Osteoblast (primary cell): ENCODE results near the gene TADA2B. TPM values are rescaled to one million over a fixed set of nuclear protein-coding genes. Genes with fewer than 3 reads are reported as not detected.
A peak's percentile ranks its signal among the peaks of the same experiment; 100 is the strongest.

Source experiments
- DNase-seq: peaks from one replicate; pipeline ENCODE4 v3.0.0; 2011; ENCODE audit warnings: low spot score, mixed read lengths; ENCODE audit not compliant: insufficient read length; ENCODE audit errors: missing footprints
- H2AFZ ChIP-seq: 2 replicates; pipeline ENCODE4 v1.6.0; 2011; ENCODE audit warnings: mild to moderate bottlenecking, low read length
- H3K27ac ChIP-seq: 2 replicates; pipeline ENCODE4 v1.5.1; 2011; ENCODE audit warnings: mild to moderate bottlenecking, low read depth, low read length, moderate library complexity
- H3K27me3 ChIP-seq: 2 replicates; pipeline ENCODE4 v1.6.0; 2012; ENCODE audit warnings: mild to moderate bottlenecking, control low read depth, inconsistent platforms, low read length, moderate library complexity; ENCODE audit not compliant: insufficient read depth
- H3K36me3 ChIP-seq: 2 replicates; pipeline ENCODE4 v1.5.1; 2011; ENCODE audit warnings: mild to moderate bottlenecking, low read length, control low read depth, moderate library complexity; ENCODE audit not compliant: insufficient read depth
- H3K4me1 ChIP-seq: 2 replicates; pipeline ENCODE4 v1.5.1; 2011; ENCODE audit warnings: mild to moderate bottlenecking, low read length, control low read depth, moderate library complexity; ENCODE audit not compliant: insufficient read depth
- H3K4me2 ChIP-seq: 2 replicates; pipeline ENCODE4 v1.6.0; 2011; ENCODE audit warnings: mild to moderate bottlenecking, low read length; ENCODE audit not compliant: insufficient read depth
- H3K4me3 ChIP-seq: fragments of 200-600 bp; sonication (generic); 3 replicates; pipeline ENCODE4 v1.5.1; 2012; ENCODE audit warnings: mild to moderate bottlenecking, low read length, inconsistent platforms; ENCODE audit not compliant: insufficient read depth
- H3K79me2 ChIP-seq: 2 replicates; pipeline ENCODE4 v1.6.0; 2012; ENCODE audit warnings: mild to moderate bottlenecking, low read length, control low read depth, inconsistent platforms; ENCODE audit not compliant: insufficient read depth
- H3K9me3 ChIP-seq: 2 replicates; pipeline ENCODE4 v1.5.1; 2011; ENCODE audit warnings: low read depth, low read length, control low read depth
- H4K20me1 ChIP-seq: 2 replicates; pipeline ENCODE4 v1.6.0; 2012; ENCODE audit warnings: mild to moderate bottlenecking, low read length, control low read depth; ENCODE audit not compliant: insufficient read depth
- total RNA-seq: library from RNA; depleted of rRNA; stranded (reverse); fragments of >200 nt; gene quantifications from 2 replicates; pipeline ENCODE4 v1.2.3, GENCODE V29; 2012
- TF ChIP-seq, protein P1 (sequence below): IDR thresholded peaks from 2 replicates; pipeline ENCODE4 v1.5.1; 2011; ENCODE audit warnings: mild to moderate bottlenecking, low read depth, low read length, moderate library complexity; ENCODE audit errors: extremely low read depth

TADA2B gene
- total RNA-seq, 1 donor = 13.0 TPM

DNA sequence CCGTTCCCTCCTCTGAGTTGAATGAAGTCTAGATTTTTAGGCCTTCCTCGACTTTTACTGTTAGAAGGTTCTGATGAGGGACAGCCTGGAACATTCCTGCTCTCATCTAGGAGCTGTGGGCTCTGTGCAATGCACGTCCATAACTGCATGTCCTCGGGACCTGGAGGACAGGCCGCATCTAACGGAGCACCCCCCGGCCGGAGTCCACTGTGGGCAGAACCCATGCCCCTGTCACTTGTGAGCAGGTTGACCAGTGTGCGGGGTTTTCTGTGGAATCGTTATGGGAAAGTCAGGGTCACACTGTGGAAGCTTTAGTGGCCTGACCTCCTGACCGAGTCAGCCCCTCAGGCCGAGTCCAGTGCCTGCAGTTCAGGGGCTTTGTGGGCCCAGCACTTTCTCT is 19.3 kb upstream of the TADA2B start:
- no peak overlapping the region for H3K4me2 ChIP-seq
- H3K4me1 ChIP-seq = peaks cover 11% of the 10 kb centered on the region
- no peak overlapping the region for H3K4me3 ChIP-seq
- H2AFZ ChIP-seq = no peak overlapping the region
- H3K79me2 ChIP-seq = no peaks in the 10 kb centered on the region
- DNase-seq = peak; percentile 32
- no peak overlapping the region for H3K27ac ChIP-seq
- no peaks in the 10 kb centered on the region for H4K20me1 ChIP-seq
- H3K27me3 ChIP-seq = no peaks in the 10 kb centered on the region
- peaks cover 7% of the 10 kb centered on the region for H3K36me3 ChIP-seq
- TF ChIP-seq, protein P1, sequence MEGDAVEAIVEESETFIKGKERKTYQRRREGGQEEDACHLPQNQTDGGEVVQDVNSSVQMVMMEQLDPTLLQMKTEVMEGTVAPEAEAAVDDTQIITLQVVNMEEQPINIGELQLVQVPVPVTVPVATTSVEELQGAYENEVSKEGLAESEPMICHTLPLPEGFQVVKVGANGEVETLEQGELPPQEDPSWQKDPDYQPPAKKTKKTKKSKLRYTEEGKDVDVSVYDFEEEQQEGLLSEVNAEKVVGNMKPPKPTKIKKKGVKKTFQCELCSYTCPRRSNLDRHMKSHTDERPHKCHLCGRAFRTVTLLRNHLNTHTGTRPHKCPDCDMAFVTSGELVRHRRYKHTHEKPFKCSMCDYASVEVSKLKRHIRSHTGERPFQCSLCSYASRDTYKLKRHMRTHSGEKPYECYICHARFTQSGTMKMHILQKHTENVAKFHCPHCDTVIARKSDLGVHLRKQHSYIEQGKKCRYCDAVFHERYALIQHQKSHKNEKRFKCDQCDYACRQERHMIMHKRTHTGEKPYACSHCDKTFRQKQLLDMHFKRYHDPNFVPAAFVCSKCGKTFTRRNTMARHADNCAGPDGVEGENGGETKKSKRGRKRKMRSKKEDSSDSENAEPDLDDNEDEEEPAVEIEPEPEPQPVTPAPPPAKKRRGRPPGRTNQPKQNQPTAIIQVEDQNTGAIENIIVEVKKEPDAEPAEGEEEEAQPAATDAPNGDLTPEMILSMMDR = no peak
- H3K9me3 ChIP-seq = no peaks in the 10 kb centered on the region

DNA sequence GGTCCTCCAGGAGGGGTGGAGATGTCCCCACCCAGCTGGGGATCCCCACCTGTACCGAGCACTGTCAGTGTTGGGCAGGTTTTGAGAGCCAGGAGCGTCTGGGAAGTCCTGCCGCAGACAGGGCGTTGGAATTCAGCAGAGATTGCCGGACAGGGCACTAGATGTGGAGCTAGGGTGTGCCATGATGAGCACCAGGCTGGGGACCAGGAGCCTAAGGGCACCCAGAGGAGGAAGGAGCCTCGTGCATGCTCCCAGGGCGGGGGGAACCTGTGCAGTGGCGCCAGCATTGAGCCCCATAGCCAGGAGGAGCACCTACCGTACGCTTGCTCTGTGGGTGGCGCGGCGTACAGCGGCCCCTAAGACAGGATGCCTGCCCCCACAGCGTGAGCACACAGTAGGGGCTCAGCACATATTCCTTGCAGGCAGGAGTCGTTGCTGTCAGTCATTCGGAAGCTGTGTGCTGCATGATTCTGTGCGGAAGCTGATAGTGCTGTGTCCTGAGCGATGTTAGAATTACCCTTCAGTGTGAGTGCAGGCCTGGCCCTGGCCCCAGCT is 18.8 kb upstream of the TADA2B start:
- no peaks in the 10 kb centered on the region for H3K9me3 ChIP-seq
- no peak overlapping the region for H3K4me3 ChIP-seq
- no peaks in the 10 kb centered on the region for H4K20me1 ChIP-seq
- TF ChIP-seq, protein P1 = no peak
- H3K79me2 ChIP-seq = no peaks in the 10 kb centered on the region
- DNase-seq = peak; percentile 68
- peaks cover 11% of the 10 kb centered on the region for H3K4me1 ChIP-seq
- no peak overlapping the region for H3K27ac ChIP-seq
- H3K4me2 ChIP-seq = no peak overlapping the region
- H2AFZ ChIP-seq = no peak overlapping the region
- peaks cover 7% of the 10 kb centered on the region for H3K36me3 ChIP-seq
- no peaks in the 10 kb centered on the region for H3K27me3 ChIP-seq

DNA sequence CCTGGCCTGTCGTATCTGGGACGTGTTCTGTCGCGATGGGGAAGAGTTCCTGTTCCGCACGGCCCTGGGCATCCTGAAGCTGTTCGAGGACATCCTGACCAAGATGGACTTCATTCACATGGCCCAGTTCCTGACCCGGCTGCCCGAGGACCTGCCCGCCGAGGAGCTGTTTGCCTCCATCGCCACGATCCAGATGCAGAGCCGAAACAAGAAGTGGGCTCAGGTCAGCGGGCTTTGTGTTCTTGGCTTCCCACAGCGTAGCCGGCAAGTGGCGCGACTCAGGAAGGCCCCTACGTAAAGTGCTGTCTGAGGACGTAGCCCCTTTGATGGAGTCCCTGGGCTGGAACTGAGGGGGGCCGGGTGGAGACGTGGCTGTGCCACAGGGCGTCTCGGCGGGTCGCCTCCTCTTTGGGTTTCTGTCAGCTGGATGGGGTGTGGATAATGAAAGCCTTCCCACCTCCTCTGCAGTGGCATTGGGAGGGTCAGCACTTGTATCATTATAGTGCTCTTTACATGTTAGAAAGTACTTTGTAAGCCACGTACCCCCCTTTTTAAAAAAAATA is 18.1 kb upstream of the TADA2B start:
- H3K9me3 ChIP-seq = no peaks in the 10 kb centered on the region
- H3K27me3 ChIP-seq = no peaks in the 10 kb centered on the region
- peaks cover 11% of the 10 kb centered on the region for H3K4me1 ChIP-seq
- TF ChIP-seq, protein P1 = no peak
- H3K79me2 ChIP-seq = no peaks in the 10 kb centered on the region
- no peak overlapping the region for H3K4me2 ChIP-seq
- H3K27ac ChIP-seq = no peak overlapping the region
- H4K20me1 ChIP-seq = no peaks in the 10 kb centered on the region
- no peak overlapping the region for H3K4me3 ChIP-seq
- H2AFZ ChIP-seq = no peak overlapping the region
- peaks cover 9% of the 10 kb centered on the region for H3K36me3 ChIP-seq
- DNase-seq = peak; percentile 13

DNA sequence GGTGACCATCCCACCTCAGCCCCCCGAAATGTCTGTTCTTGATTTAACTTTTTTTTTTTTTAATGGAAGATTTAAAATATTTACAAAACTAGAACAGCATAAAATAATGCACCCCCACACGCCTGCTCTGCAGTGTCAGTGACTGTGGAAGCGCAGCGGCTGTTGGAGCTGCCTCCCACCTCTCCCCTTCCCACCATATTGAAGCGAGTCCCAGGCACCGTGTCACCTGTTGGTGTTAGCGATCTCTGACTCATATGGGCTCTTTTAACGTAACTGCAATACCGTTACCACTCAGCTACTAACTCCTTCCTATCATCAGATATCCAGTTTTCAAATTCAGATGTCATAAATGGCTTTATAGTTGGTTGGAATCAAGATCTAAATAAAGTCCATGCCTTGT is 17.1 kb upstream of the TADA2B start:
- H4K20me1 ChIP-seq = no peaks in the 10 kb centered on the region
- TF ChIP-seq, protein P1 = no peak

More for the DNA sequence above, 17.1 kb upstream of the TADA2B start:
- H3K4me3 ChIP-seq = no peak overlapping the region
- no peak overlapping the region for H2AFZ ChIP-seq
- peaks cover 11% of the 10 kb centered on the region for H3K4me1 ChIP-seq
- no peak overlapping the region for H3K27ac ChIP-seq
- H3K27me3 ChIP-seq = no peaks in the 10 kb centered on the region
- H3K4me2 ChIP-seq = no peak overlapping the region
- no peaks in the 10 kb centered on the region for H3K9me3 ChIP-seq
- peaks cover 18% of the 10 kb centered on the region for H3K36me3 ChIP-seq
- H3K79me2 ChIP-seq = no peaks in the 10 kb centered on the region
- no peak for DNase-seq
